NCI-H2196 (cell line): ENCODE measurements around the gene RTBDN.
"Not testable (repeated sequence)": the region's sequence is repeated elsewhere in the genome, so short reads cannot be mapped to it uniquely, and the experiment has no call there.

Source experiments
- DNase-seq: peaks from one replicate; lab custom pipeline; 2025; ENCODE audit not compliant: unreplicated experiment; lab: John Stamatoyannopoulos, UW

Gene RTBDN

GRCh38 chr19:12858041-12858928 is 23.9 kb upstream of the RTBDN start:
- DNase-seq: no peak

GRCh38 chr19:12856653-12857052 is 22.3 kb upstream of the RTBDN start:
- no peak for DNase-seq

GRCh38 chr19:12847159-12848139 is 13.1 kb upstream of the RTBDN start:
- peak; percentile 92 for DNase-seq

DNA sequence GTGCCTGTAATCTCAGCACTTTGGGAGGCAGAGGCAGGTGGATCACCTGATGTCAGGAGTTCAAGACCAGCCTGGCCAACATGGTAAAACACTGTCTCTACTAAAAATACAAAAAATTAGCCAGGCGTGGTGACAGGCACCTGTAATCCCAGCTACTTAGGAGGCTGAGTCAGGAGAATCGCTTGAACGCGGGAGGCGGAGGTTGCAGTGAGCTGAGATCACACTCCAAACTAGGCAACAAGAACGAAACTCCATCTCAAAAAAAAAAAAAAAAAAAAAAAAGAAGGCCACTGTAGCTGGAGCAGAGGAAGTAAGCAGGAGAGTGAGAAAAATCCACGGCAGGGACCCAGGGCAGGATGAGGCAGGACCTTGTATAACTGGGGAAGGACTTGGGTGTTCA is 12.2 kb upstream of the RTBDN start:
- not testable (repeated sequence) for DNase-seq

GRCh38 chr19:12843999-12844732 is 9.8 kb upstream of the RTBDN start:
- DNase-seq: no peak

- no peak for DNase-seq
These were observed 8.9 kb upstream of the RTBDN start for GRCh38 chr19:12843328-12843727.

DNA sequence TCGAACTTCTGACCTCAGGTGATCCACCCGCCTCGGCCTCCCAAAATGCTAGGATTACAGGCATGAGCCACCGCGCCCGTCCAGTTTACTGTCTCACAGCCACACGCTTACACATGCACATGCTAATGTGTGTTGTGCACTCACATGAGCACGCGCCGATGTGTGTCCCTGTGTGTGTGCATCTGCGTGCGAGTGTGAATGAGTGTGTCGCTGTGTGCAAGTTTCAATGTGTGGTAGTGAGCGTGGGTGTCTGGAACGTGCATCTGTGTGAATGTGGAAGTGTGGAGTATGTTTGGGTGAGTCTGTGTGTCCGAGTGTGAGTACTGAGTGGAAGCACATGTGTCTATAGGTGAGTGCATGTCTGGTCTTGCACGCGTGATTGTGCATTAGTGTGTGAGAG is 8.1 kb upstream of the RTBDN start:
- DNase-seq: no peak

DNA sequence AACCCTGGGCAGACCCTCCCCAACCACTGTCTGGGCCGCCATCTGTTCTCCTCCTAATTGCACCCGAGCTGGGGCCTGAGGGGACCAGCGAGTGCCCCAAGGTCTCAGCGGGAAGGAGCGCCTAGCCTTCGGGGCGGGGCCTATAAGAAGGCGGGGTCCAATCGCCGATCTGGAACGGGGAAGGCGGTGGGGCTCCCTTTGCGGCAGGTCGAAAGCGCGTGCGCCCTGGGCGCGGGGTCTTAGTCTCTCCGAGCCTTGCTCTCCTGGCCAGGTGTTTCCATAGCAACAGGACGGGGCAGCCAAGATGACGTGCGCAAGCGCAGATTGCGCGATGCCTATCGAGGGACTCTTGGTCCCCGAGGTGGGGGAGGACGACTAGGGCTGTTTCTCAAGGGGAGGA is 6.7 kb upstream of the RTBDN start:
- no peak for DNase-seq

DNA sequence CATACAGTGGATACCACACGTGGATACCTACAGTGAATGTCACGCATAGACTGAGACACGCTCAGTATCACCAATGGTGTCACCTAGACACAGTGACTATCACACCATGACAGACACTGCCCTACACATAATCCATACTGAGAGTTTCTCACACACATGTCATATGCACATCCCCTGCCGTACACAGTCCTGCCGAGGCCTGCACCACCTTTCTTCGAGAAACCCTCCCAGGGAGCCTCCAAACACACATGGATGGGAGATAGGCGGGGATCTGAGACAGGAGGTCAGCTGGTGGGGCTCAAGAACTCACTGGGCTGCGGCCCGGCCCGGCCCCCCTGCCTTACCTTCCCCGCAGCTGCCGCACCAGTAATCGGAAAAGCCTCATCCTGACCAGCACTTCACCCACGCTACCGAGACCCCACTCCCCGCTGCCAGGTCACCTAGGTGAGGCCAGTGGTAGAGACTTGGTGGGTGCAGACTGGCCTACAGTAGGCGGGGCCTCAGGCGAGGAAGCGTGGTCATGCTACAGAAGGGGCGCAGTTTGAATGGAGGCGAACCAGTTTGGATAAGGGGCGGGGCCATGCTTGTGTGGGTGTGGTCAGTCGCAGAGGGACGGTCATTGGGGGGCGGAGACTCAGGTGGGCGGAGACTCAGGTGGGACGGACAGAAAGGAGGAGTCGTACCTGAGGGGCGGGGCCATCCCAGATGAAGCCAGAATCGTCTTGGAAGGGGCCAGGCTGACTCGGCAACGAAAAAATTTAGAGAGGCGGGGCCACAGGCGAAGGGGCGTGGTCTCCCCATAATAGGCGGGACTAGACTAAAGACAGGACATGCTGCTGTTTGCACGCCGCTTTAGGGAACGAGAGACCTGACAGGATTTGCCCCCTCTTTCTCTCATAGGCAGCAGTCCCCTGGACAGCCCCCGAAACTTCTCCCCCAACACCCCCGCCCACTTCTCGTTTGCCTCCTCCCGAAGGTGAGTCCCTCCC is 6.0 kb upstream of the RTBDN start:
- DNase-seq: peak; percentile 80

DNA sequence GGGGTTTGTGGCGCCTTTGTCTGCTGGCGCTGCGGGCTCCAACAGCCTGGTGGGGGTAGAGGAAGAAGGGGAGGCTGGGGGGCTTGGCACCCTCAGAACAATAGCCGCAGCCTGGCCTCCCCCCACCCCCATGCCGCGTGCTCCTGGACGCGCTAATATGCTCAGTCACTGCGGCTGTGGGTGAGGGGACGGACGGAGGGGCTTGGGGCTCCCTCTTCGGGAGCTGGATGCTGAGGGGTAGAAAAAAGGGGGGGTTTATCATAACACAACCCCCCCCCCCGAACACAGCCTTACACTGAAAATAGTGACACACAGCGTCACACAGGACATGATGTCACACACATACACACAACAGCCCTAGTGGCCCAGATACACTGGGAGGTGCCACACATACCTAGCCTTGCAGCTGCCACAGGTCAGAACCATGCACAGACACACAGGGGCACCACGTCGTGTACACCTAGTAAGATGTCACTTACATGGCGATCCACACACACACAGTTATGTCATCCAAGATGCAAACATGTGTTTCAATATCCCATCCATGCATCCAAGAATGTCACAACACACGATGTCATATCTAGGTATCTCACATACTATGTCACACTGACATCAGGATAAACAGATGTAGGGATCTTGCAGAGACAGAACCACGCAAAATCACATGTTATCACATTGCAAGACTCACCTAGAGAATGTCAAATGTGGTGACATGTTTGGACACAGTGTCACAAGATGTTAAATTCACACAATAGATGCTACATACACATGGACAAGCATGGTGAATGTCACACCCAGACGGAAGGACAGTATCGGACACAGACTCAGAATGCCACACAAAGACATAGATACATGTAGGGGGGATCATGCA is 4.7 kb upstream of the RTBDN start:
- DNase-seq: no peak

GRCh38 chr19:12838182-12838885 is 4.0 kb upstream of the RTBDN start, which contains the start of gene MAST1:
Gene MAST1, plus strand, starts transcription at chr19:12838515. Its CDS starts 58 bp downstream, at chr19:12838573.
- peak; percentile 82 for DNase-seq

DNA sequence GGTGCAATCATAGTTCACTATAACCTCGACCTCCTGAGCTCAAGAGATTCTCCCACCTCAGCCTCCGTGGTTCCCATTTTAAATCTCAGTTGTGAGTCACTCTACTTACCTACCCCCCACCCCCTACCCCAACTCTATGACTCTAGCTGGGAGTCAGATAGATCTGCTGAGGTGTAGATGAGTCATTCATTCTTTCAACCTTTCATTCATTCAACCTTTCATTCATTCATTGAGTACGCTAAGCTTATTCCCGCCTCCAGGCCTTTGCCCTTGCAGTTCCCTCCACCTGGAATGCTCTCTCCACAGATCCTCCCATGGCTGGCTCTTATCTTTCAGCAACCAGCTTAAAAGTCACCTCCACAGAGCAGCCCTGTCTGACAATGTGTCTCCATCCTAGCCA is 2.8 kb upstream of the RTBDN start:
- no peak for DNase-seq

DNA sequence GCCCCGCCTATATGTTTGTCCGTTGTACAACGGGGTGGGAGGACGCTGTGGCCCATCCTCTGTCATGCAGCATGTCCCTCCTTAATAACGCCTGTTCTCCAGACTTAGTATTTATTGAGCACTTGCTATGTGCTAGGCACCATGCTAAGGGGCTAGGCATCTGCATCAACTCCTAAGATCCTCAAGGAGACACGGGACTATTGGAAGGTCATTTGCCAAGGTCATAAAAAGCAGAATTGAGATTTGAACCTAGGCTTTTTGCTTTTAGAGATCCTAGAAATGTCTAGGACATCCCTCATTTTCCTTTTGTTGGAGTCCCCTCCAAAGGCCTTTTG is 2.1 kb upstream of the RTBDN start:
- no peak for DNase-seq

DNA sequence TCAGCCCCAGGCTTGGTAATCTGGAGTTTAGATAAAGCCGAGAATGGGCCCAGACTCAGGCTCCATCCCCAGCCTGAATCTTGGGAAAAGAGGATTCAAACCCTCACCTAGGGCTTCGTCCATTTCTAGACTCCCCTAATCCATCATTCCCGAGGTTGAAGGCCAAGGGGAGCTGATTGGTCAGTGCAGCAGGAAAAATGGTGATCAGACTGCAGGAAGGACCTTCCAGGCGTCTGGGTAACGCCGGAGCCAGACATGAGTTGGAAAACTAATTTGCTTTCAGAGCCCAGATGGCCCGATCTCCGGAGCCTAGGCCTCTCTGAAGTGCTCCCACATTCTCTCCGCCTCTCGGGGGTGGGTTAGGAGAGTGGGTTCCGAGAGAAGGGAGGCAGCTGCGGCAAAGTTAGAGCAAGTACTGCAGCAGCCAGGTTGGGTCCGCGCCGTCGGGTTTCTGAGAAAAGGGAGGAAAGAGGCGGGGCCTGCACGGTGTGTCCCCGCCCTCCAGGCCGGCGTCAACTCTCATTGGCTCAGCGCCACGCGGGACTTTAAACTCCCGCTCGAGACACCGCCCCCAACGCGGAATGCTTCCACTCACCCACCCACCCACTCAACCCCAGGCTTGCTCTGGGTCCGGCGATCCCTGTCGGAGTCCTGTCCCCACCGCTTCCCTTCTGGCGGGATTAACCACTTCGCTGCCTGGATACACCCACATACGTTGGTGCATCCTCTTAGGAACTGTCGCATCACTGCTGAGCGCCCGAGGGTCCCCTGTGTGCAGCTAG is 788 bp upstream of the RTBDN start:
- peak; percentile 89 for DNase-seq

GRCh38 chr19:12833738-12834565 is 427 bp downstream of the RTBDN start:
- peak; percentile 73 for DNase-seq

GRCh38 chr19:12833418-12833737 is 1.0 kb downstream of the RTBDN start:
- no peak for DNase-seq

GRCh38 chr19:12828494-12828893 is 5.9 kb downstream of the RTBDN start:
- DNase-seq: peak; percentile 88
